ENCODE measurements around the gene UBE2J2. TPM values are rescaled to one million over a fixed set of nuclear protein-coding genes. Genes with fewer than 3 reads are reported as not detected.
"Not testable (repeated sequence)": the region's sequence is repeated elsewhere in the genome, so short reads cannot be mapped to it uniquely, and the experiment has no call there.

Gene UBE2J2
- total and polyA plus RNA-seq, 7 donors: 32.4 to 63.6 (median 34.2) TPM

GRCh38 chr1:1255078-1255477, 18.6 kb downstream of the UBE2J2 start:
- peaks cover 22 to 68% (median 36%) of the 10 kb centered on the region in 4 donors for H3K36me3 ChIP-seq
- no peaks in the 10 kb centered on the region for H3K4me1 ChIP-seq
- WGBS, 2 donors: 94 to 96% methylated on average over 26 of the region's 26 CpGs
- no peaks in the 10 kb centered on the region for H3K9me3 ChIP-seq
- no peak overlapping the region for H3K27ac ChIP-seq
- H3K27me3 ChIP-seq: no peaks in the 10 kb centered on the region
- TF ChIP-seq POLR2A (IDR thresholded peaks at IDR 0.05): no peak
- no peak for TF ChIP-seq EP300 (IDR thresholded peaks at IDR 0.05)
- TF ChIP-seq CTCF (IDR thresholded peaks at IDR 0.05): no peak
- TF ChIP-seq POLR2AphosphoS5 (IDR thresholded peaks at IDR 0.05): no peak
- no peak for DNase-seq
- intact Hi-C loops (cut with DNase I): no loop called here
- no peak overlapping the region for H3K4me3 ChIP-seq

GRCh38 chr1:1254667-1254998, 19.0 kb downstream of the UBE2J2 start:
- no peaks in the 10 kb centered on the region for H3K9me3 ChIP-seq
- DNase-seq: no peak
- intact Hi-C loops (cut with DNase I): no loop called here
- H3K4me1 ChIP-seq: no peaks in the 10 kb centered on the region
- H3K4me3 ChIP-seq: no peak overlapping the region
- 86 to 88% methylated on average over 21 of the region's 21 CpGs for WGBS, 2 donors
- H3K36me3 ChIP-seq: peaks cover 20 to 63% (median 34%) of the 10 kb centered on the region in 4 donors
- H3K27ac ChIP-seq: no peak overlapping the region
- TF ChIP-seq CTCF (IDR thresholded peaks at IDR 0.05): no peak
- H3K27me3 ChIP-seq: no peaks in the 10 kb centered on the region

GRCh38 chr1:1253972-1254666, 19.5 kb downstream of the UBE2J2 start:
- Histone ChIP-seq H3K4me1 (no peaks in the 10 kb centered on the region), H3K36me3 (peaks cover 15 to 58% (median 31%) of the 10 kb centered on the region in 4 donors), H3K9me3 (no peaks in the 10 kb centered on the region), H3K27me3 (no peaks in the 10 kb centered on the region), H3K27ac (no peak overlapping the region), H3K4me3 (no peak overlapping the region)
- TF ChIP-seq POLR2AphosphoS5 (IDR thresholded peaks at IDR 0.05) (no peak), CTCF (IDR thresholded peaks at IDR 0.05) (no peak), POLR2A (IDR thresholded peaks at IDR 0.05) (no peak), EP300 (IDR thresholded peaks at IDR 0.05) (no peak)
- WGBS, 2 donors: 96 to 97% methylated on average over 50 of the region's 50 CpGs
- intact Hi-C loops (cut with DNase I): no loop called here
- DNase-seq: no peak

- H3K4me1 ChIP-seq: no peaks in the 10 kb centered on the region
- H3K36me3 ChIP-seq: peaks cover 11 to 50% (median 28%) of the 10 kb centered on the region in 4 donors
- no peak for DNase-seq
- no peak overlapping the region for H3K4me3 ChIP-seq
- no peaks in the 10 kb centered on the region for H3K9me3 ChIP-seq
- TF ChIP-seq POLR2AphosphoS5 (IDR thresholded peaks at IDR 0.05): no peak
- TF ChIP-seq EP300 (IDR thresholded peaks at IDR 0.05): no peak
- no peak for TF ChIP-seq CTCF (IDR thresholded peaks at IDR 0.05)
- no peak for TF ChIP-seq POLR2A (IDR thresholded peaks at IDR 0.05)
- intact Hi-C loops (cut with DNase I): no loop called here
- peaks cover 0 to 3% (median 0%) of the 10 kb centered on the region in 3 donors for H3K27me3 ChIP-seq
- no peak overlapping the region for H3K27ac ChIP-seq
- WGBS, 2 donors: 81 to 91% methylated on average over 12 of the region's 12 CpGs
Observed at GRCh38 chr1:1253314-1253713, 20.3 kb downstream of the UBE2J2 start.

- no peak for DNase-seq
- intact Hi-C loops (cut with DNase I): no loop called here
- Histone ChIP-seq H3K4me3 (no peak overlapping the region), H3K27me3 (peaks cover 11 to 28% (median 24%) of the 10 kb centered on the region in 3 donors), H3K9me3 (no peaks in the 10 kb centered on the region), H3K36me3 (peaks cover 6 to 39% (median 22%) of the 10 kb centered on the region in 4 donors), H3K27ac (no peak overlapping the region), H3K4me1 (peaks cover 0 to 13% (median 13%) of the 10 kb centered on the region in 4 donors)
- 68 to 78% methylated on average over 16 of the region's 16 CpGs for WGBS, 2 donors
- TF ChIP-seq POLR2A (IDR thresholded peaks at IDR 0.05) (no peak), POLR2AphosphoS5 (IDR thresholded peaks at IDR 0.05) (no peak), EP300 (IDR thresholded peaks at IDR 0.05) (no peak), CTCF (IDR thresholded peaks at IDR 0.05) (no peak)
Observed at GRCh38 chr1:1250786-1251284, 22.8 kb downstream of the UBE2J2 start.

- H3K9me3 ChIP-seq; H3K27ac ChIP-seq; intact Hi-C loops (cut with DNase I); DNase-seq; H3K4me3 ChIP-seq: not testable (repeated sequence)
- H3K36me3 ChIP-seq: peaks cover 0 to 13% (median 3%) of the 10 kb centered on the region in 4 donors
- peaks cover 0 to 13% (median 13%) of the 10 kb centered on the region in 4 donors for H3K4me1 ChIP-seq
- whole genome bisulfite sequencing, 2 donors: 85 to 93% methylated on average over 21 of the region's 21 CpGs
- peaks cover 11 to 34% (median 31%) of the 10 kb centered on the region in 3 donors for H3K27me3 ChIP-seq
Observed at GRCh38 chr1:1248009-1248913, 25.4 kb downstream of the UBE2J2 start.
